Fibroblast of skin of back (primary cell): ENCODE results near the gene ATRAID.

Experiments used
- DNase-seq: peaks from one replicate; pipeline ENCODE4 v3.0.0-alpha.2; 2013

ATRAID gene

DNA sequence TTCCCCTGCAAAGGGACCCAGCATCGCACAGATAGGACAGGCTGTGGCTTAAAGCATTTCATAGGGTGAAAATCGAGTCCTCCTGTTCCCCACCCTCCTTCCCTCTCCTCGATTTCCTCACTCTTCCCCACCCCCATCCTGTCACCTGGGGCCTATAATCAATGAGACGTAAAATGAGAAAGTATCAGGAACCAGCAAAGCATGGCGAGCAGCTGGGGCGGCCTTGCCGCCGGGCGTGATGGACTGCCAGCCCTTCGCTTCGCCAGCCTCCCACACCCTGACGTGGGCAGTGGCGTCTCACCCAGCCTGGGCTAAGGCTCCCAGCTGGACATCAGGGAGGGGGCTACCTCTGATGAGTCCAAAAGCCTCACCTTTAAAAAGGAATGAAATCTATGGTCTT, 39.9 kb downstream of the ATRAID start:
- DNase-seq = no peak

DNA sequence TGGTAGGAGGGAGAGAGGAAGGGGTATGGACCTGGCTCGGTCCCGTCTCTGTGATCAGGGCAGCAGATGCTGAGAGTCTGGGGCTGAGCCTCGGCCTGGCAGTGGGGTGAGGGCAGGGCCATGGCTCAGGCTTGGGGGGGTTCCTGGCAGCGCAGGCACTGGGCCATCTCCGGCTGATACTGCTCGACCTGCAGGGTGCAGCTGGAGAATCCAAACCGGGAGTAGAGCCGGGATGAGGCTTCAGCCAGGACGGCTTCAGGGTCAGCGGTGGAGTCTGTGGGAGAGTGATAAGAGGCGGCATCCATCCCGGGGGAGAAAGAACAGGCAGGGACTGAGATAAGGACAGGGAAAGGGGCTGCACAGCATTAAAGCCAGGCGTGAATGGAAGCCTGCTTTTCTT, 43.3 kb downstream of the ATRAID start:
- DNase-seq = no peak

DNA sequence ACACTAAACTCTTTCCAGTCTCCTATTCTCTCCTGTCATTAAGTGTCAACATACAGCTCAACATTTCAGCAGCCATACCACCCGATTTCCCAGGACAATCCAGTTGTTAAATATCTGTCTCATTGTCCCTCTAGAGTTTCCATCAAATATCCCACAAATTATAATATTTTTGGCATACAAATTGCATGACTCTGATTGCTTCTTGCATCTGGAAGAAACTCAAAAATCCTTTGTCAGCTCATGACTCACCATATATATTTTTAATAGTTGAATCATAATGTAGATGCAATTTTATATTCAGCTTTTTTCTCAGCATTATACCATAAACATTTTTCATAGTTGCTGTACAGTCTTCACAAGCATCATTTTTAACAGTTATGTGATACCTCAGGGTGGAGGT, 43.8 kb downstream of the ATRAID start:
- DNase-seq = peak; percentile 88

- no peak for DNase-seq
These were observed 45.1 kb downstream of the ATRAID start for GRCh38 chr2:27256855-27257454.

- no peak for DNase-seq
These were observed 46.2 kb downstream of the ATRAID start for GRCh38 chr2:27258051-27258450.

- no peak for DNase-seq
These were observed 49.5 kb downstream of the ATRAID start for GRCh38 chr2:27261241-27261925.

DNA sequence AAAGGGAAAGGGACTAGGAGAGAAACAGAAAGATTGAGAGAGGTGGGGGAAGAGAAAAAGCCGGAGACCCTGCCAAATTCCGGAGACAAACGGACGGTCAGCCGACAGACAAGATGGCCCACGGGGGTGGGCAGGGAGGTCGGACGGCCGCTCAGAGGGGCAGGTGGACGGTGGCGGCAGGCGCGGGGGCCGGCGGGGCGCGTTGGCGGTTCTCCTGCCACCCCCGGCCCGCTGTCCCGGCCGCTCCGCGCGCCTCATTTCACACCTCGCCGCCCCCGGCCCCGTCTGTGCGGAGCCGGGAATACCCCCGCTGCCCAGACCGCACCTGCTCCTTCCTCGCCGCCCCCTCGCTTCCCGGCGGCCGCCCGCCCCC, 50.1 kb downstream of the ATRAID start:
- DNase-seq = no peak

GRCh38 chr2:27262379-27263286, 50.8 kb downstream of the ATRAID start, which contains the start of gene SLC30A3:
TSS of gene SLC30A3 (minus strand) at chr2:27263047. CDS start at chr2:27262906, 141 bp downstream.
- peak; percentile 29 for DNase-seq

DNA sequence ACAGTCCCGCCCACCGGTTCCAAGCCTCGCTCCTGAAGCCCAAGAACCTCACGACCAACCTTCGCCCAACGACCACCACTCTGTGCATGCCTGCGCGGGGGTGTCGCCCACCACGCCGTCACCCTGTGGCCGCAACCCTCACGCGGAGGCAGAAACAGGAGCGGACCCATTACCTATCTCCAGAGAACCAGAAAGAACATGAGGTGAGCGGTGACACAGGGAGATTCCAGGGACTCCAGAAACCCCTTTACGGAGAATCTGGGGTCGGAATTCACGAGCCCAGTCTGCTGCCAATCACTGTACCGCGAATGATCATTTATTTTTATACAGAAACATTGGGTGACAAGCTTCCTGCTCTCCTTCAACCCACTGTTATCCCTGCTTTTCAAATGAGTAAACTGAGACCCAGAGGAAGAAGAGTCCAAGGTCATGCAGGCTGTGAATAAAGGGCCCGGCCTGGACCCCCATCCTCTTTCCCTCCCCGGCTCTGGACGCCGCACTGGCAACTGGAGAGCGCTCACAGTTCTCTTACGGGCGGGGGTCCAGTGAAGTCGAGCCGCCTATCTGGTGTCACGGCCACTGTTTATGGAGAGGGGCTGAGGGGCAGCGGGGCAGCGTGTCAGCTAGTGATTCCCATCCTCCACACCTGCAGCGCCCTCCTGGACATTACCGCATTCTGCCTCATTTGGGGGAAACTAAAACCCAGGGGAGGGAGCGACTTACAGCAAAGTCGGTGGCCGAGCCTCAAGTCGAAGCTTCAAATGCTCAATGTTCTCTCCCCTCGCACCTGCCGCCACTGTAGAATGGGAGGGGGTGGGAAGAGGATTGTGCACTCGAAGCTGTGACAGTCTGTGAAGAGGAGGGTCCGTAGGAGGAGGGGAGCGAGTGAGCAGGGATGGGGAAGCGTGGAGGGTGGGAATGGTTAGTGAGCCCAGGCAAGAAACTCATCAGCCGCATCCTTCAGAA, 51.7 kb downstream of the ATRAID start:
- no peak for DNase-seq

DNA sequence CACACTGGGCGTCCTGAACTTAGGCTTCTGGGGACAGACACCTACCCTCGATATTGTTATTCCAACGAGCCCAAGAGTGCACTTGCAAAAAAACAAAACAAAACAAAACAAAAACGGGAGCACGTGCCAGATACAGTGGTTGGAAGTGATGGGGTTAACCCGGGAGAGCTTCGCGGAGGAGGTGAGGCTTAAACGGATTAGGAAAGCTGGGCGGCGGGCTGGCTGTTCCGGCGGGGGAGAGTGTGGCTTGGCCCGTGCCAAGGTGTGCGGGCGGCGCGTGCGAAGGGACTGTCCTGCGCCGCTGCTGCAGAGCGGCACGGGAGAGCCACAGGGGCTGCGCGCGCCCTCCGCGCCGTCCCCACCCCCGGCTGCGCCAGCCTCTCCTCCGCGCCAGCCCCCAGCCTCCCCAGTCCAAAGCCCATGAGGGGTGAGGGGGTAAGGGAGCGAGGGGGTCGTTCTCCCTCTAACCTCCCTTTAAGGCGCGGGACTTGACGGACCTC, 52.5 kb downstream of the ATRAID start:
- DNase-seq = no peak

GRCh38 chr2:27264753-27265535, 53.1 kb downstream of the ATRAID start:
- DNase-seq = peak; percentile 67

DNA sequence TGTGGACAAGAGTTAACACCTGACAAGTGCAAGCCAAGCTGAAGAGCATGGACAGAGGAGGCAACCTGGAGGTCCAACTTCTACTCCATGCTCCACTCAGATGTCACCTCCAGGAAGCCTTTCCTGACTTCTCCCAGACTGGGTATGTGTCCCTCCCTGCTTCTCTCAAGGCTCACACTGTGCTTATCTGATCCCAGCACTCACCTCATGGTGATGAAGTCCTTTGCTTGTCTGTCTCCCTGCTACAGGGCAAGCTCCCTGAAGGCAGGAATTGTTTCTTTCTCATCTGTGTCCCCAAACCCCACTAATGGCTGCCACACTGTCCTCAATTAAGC, 53.7 kb downstream of the ATRAID start:
- no peak for DNase-seq
